GM20000 (cell line): ENCODE measurements around the gene GPR52.
"Not testable (repeated sequence)": the region's sequence is repeated elsewhere in the genome, so short reads cannot be mapped to it uniquely, and the experiment has no call there.

ENCODE experiments used
- DNase-seq: peaks from one replicate; pipeline ENCODE4 v3.0.0; 2012; ENCODE audit warnings: low spot score
- CTCF ChIP-seq: IDR thresholded peaks from 2 replicates; pipeline ENCODE4 v1.5.1; 2012; ENCODE audit warnings: mild to moderate bottlenecking, control low read depth; ENCODE audit errors: extremely low read depth, missing control alignments

GPR52 gene

GRCh38 chr1:174408146-174408545 is 39.6 kb upstream of the GPR52 start:
- TF ChIP-seq CTCF, result no peak
- DNase-seq, result no peak

- not testable (repeated sequence) for DNase-seq
These were observed 38.0 kb upstream of the GPR52 start for GRCh38 chr1:174409801-174410200.

- no peak for DNase-seq
- peak; percentile 17 for TF ChIP-seq CTCF
These were observed 34.1 kb upstream of the GPR52 start for GRCh38 chr1:174413632-174414031.

- TF ChIP-seq CTCF, result no peak
- no peak for DNase-seq
These were observed 33.6 kb upstream of the GPR52 start for GRCh38 chr1:174414203-174414602.

GRCh38 chr1:174415506-174415905 is 32.3 kb upstream of the GPR52 start:
- no peak for DNase-seq
- no peak for TF ChIP-seq CTCF

- TF ChIP-seq CTCF, result no peak
- no peak for DNase-seq
These were observed 29.8 kb upstream of the GPR52 start for GRCh38 chr1:174417921-174418320.

GRCh38 chr1:174425121-174425520 is 22.6 kb upstream of the GPR52 start:
- no peak for DNase-seq
- TF ChIP-seq CTCF, result no peak

GRCh38 chr1:174426153-174426552 is 21.6 kb upstream of the GPR52 start:
- no peak for TF ChIP-seq CTCF
- DNase-seq, result no peak
